GM18511 (cell line): ENCODE measurements around the gene MYL7.
"Not testable (repeated sequence)": the region's sequence is repeated elsewhere in the genome, so short reads cannot be mapped to it uniquely, and the experiment has no call there.

Experiments
- ATAC-seq: cut with Tn5 transposase; IDR thresholded peaks from one replicate; pipeline ENCODE4 v1.9.1; 2021; ENCODE audit warnings: mild to moderate bottlenecking, moderate library complexity; ENCODE audit not compliant: unreplicated experiment

MYL7 gene

GRCh38 chr7:44172352-44172751 is 31.2 kb upstream of the MYL7 start:
- ATAC-seq: no peak

- not testable (repeated sequence) for ATAC-seq
These were observed 30.8 kb upstream of the MYL7 start for GRCh38 chr7:44171901-44172300.

GRCh38 chr7:44167920-44168319 is 26.8 kb upstream of the MYL7 start:
- no peak for ATAC-seq

GRCh38 chr7:44163591-44163990 is 22.5 kb upstream of the MYL7 start:
- ATAC-seq: no peak

GRCh38 chr7:44162785-44163395 is 21.8 kb upstream of the MYL7 start:
- ATAC-seq: no peak

- no peak for ATAC-seq
These were observed 21.0 kb upstream of the MYL7 start for GRCh38 chr7:44162179-44162578.

GRCh38 chr7:44161371-44161770 is 20.2 kb upstream of the MYL7 start:
- no peak for ATAC-seq

GRCh38 chr7:44159824-44160630 is 18.9 kb upstream of the MYL7 start:
- no peak for ATAC-seq

- no peak for ATAC-seq
These were observed 17.9 kb upstream of the MYL7 start for GRCh38 chr7:44158873-44159631.

GRCh38 chr7:44158096-44158872 is 17.2 kb upstream of the MYL7 start:
- no peak for ATAC-seq

GRCh38 chr7:44157116-44158080 is 16.3 kb upstream of the MYL7 start:
- ATAC-seq: no peak

- ATAC-seq: no peak
These were observed 15.4 kb upstream of the MYL7 start for GRCh38 chr7:44156453-44157010.

GRCh38 chr7:44155191-44156185 is 14.4 kb upstream of the MYL7 start:
- ATAC-seq: no peak

- no peak for ATAC-seq
These were observed 13.6 kb upstream of the MYL7 start for GRCh38 chr7:44154703-44155102.

GRCh38 chr7:44153948-44154335 is 12.8 kb upstream of the MYL7 start:
- no peak for ATAC-seq

GRCh38 chr7:44152971-44153947 is 12.1 kb upstream of the MYL7 start:
- no peak for ATAC-seq

GRCh38 chr7:44151956-44152355 is 10.8 kb upstream of the MYL7 start:
- no peak for ATAC-seq
